Measurements from ENCODE around the gene HYDIN. TPM values are rescaled to one million over a fixed set of nuclear protein-coding genes. Genes with fewer than 3 reads are reported as not detected.
"Not testable (repeated sequence)": the region's sequence is repeated elsewhere in the genome, so short reads cannot be mapped to it uniquely, and the experiment has no call there.

The HYDIN gene
- total RNA-seq, 1 donor from 2014 or later: 7.5 TPM

DNA sequence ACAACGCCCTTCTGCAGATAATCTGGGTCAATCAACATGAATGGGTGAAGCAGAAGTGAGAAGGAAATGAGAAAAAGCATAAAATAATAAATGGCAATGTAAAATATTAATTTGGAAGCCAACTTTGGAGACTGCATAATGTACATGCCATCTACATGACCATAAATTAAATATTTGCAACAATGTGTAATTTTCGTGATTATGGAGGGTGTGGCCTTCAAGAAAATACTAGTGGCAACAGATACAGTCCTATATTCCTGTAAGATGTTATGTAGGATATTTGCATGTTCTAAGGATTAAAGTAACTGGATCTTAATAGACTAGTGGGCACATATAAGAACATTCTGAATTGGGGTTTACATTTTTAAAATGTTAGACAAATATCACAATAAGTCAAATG, 78.9 kb downstream of the HYDIN start:
- H3K4me1 Mint-ChIP-seq; H3K27me3 Mint-ChIP-seq (ENCODE audit: low read depth); DNase-seq (ENCODE audit: low read depth, low spot score); H3K4me3 Mint-ChIP-seq; H3K36me3 Mint-ChIP-seq (ENCODE audit: low read depth); H3K9me3 Mint-ChIP-seq; H3K27ac Mint-ChIP-seq (ENCODE audit: unreplicated experiment): not testable (repeated sequence)

DNA sequence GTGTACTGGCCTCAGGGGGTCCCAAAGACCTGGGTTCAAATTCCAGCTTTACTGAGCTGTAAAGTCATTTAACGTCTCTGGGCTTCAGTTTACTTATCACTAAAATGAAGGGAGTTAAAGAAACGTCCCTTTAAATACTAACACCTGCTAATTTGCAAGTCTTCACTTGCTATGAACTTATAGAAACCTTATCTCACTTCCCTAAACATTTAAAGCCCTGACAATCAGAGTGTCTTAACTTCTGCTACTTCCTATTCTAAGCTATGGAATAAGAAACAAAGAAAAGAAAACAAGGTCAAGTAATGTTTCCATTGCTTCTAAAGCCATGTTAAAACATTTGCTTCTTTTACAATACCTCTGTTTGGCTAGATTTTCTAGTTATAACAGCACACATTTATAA, 87.3 kb downstream of the HYDIN start:
- not testable (repeated sequence) for H3K27me3 Mint-ChIP-seq (ENCODE audit: low read depth); H3K36me3 Mint-ChIP-seq (ENCODE audit: low read depth); H3K4me1 Mint-ChIP-seq; H3K4me3 Mint-ChIP-seq; H3K9me3 Mint-ChIP-seq; H3K27ac Mint-ChIP-seq (ENCODE audit: unreplicated experiment); DNase-seq (ENCODE audit: low read depth, low spot score)

DNA sequence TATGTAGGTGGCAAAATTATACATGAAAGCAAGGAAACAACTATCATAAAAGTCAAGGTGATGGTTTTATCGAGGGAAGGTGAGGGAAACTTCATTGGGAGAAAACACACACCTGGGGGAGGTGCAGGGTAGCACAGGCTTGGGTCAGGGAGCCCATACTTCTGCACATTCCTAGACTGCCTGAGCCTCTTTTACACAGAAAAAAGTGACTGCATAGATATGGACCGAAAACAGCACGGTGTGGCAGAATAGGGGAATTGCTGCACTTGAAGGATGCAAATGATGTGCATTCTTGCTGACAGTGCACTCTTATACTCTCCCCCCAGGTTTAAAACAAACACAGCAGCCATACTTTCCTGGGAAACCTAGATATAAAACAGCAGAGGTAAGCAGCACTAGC, 120.0 kb downstream of the HYDIN start:
- H3K4me1 Mint-ChIP-seq; DNase-seq (ENCODE audit: low read depth, low spot score); H3K27ac Mint-ChIP-seq (ENCODE audit: unreplicated experiment); H3K4me3 Mint-ChIP-seq; H3K9me3 Mint-ChIP-seq; H3K27me3 Mint-ChIP-seq (ENCODE audit: low read depth); H3K36me3 Mint-ChIP-seq (ENCODE audit: low read depth): not testable (repeated sequence)

DNA sequence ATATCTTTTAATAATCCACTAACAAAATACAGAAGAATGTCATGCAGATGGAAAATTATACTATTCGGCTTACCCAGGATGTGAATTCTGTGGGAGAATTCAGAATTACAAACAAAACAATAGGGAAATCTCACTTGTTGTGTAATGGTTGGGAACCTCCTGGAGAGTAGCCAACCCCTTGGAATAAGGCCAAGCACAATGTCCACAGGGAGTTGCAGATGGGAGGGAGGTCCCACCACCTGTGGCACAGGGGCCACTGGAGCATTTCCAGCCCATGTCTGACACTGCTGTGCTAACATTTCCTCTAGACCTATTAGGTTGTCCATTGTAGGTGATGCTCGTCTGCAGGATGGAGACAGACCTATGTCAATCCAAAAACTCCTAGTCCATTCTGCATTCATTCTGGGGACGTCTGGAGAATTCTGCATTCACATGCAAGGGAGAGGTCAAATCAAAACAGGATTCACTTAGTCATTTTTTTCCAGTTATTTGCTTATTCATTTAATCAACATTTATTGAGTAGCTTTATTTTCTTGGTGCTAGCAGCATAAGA, 120.8 kb downstream of the HYDIN start:
- H3K27ac Mint-ChIP-seq (ENCODE audit: unreplicated experiment); DNase-seq (ENCODE audit: low read depth, low spot score); H3K9me3 Mint-ChIP-seq; H3K27me3 Mint-ChIP-seq (ENCODE audit: low read depth); H3K36me3 Mint-ChIP-seq (ENCODE audit: low read depth); H3K4me3 Mint-ChIP-seq; H3K4me1 Mint-ChIP-seq: not testable (repeated sequence)

DNA sequence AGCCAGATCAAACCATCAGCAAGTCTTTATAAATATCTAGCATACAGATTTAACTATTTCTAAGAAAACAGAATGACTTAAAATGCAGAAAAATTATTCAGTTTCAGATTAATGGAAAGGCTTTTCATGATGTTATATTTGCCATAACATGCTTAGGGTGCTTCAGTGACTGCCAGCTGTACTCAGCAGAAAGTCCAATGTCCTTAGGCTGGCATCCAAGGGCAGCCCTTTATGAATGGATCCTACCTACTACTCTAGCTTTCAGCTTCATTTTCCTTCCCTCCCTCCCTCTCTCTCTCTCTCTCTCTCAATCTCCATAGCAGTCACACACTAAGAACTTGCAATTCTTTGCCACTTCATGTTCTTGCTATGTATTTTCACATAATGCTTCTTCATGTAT, 124.6 kb downstream of the HYDIN start:
- not testable (repeated sequence) for H3K27me3 Mint-ChIP-seq (ENCODE audit: low read depth); H3K36me3 Mint-ChIP-seq (ENCODE audit: low read depth); H3K4me1 Mint-ChIP-seq; H3K9me3 Mint-ChIP-seq; H3K4me3 Mint-ChIP-seq; H3K27ac Mint-ChIP-seq (ENCODE audit: unreplicated experiment); DNase-seq (ENCODE audit: low read depth, low spot score)

DNA sequence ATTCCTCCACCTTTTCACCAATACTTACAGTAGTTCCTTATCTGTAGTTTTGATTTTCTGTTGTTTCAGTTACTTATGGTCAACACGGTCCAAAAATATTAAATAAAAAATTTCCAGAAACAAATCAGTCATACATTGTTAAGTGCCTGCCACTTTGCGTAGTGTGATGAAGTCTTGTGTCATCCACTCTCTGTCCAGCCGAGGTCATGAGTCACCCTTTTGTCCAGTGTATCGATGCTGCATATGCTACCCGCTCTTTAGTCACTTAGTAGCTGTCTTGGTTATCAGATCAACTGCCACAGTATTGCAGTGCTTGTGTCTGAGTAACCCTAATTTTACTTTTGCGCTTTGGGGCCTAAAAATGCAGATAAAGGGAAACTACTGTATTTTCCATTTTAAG, 146.9 kb downstream of the HYDIN start:
- H3K4me1 Mint-ChIP-seq: not testable (repeated sequence)

DNA sequence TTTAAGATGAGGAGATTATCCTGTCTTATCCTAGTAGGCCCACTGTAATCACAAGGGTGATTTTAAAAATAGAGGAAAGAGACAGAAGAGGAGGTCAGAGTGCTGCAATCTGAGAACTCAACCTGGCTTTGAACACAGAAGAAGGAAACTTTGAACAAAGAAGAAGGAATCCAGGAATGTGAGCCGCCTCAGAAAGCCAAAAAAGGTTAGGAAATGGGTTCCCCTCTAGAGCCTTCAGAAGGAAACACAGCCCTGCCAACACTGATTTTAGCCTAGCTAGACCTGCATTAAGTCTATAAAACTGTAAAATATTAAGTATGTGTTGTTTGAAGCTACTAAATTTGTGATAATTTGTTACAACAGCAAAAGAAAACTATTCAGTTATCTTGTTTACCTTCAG, 149.7 kb downstream of the HYDIN start:
- H3K36me3 Mint-ChIP-seq (ENCODE audit: low read depth); H3K27me3 Mint-ChIP-seq (ENCODE audit: low read depth); DNase-seq (ENCODE audit: low read depth, low spot score); H3K4me1 Mint-ChIP-seq; H3K27ac Mint-ChIP-seq (ENCODE audit: unreplicated experiment); H3K9me3 Mint-ChIP-seq; H3K4me3 Mint-ChIP-seq: not testable (repeated sequence)

More for the DNA sequence above, 146.9 kb downstream of the HYDIN start:
- DNase-seq (ENCODE audit: low read depth, low spot score); H3K27ac Mint-ChIP-seq (ENCODE audit: unreplicated experiment); H3K9me3 Mint-ChIP-seq; H3K27me3 Mint-ChIP-seq (ENCODE audit: low read depth); H3K4me3 Mint-ChIP-seq; H3K36me3 Mint-ChIP-seq (ENCODE audit: low read depth): not testable (repeated sequence)

DNA sequence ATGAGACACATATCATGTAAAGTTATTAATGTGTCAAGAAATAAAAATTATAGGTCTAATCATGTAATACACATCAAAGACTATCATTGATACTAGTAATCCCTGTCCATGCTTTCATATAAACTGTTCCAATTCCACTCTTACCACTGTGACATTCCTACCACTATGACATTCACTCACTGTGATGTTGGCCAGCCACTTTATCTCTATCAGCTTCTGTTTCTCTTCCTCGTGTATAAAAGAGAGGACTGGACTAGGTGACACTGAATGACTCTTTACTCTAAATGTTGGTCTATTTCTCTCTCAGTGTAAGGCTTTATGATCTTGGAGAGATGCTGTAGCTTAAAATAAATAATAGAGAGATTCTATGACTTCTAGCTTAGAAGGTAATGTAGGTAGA, 150.3 kb downstream of the HYDIN start:
- H3K27ac Mint-ChIP-seq (ENCODE audit: unreplicated experiment); H3K27me3 Mint-ChIP-seq (ENCODE audit: low read depth); H3K4me1 Mint-ChIP-seq; H3K36me3 Mint-ChIP-seq (ENCODE audit: low read depth); DNase-seq (ENCODE audit: low read depth, low spot score); H3K9me3 Mint-ChIP-seq; H3K4me3 Mint-ChIP-seq: not testable (repeated sequence)

DNA sequence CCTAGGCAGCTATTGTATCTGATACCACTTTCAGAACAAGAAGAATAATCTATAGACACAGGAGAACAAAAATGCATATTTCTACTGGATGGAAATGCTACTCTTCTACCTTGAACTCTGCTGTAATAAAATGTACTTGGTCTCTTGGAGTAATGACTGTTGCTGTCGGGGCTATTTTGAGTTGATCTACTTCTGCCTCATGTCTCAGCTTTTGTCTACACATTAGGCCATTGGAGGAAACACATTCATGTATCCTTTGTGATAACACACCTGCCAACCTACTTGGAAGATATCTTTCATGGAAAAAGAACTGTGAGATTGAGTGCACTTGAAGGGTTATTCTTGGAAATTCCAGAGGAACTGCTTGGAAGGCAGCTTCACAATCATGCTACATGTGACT, 159.9 kb downstream of the HYDIN start:
- H3K9me3 Mint-ChIP-seq; H3K27me3 Mint-ChIP-seq (ENCODE audit: low read depth); H3K4me3 Mint-ChIP-seq; H3K27ac Mint-ChIP-seq (ENCODE audit: unreplicated experiment); H3K4me1 Mint-ChIP-seq; H3K36me3 Mint-ChIP-seq (ENCODE audit: low read depth); DNase-seq (ENCODE audit: low read depth, low spot score): not testable (repeated sequence)

DNA sequence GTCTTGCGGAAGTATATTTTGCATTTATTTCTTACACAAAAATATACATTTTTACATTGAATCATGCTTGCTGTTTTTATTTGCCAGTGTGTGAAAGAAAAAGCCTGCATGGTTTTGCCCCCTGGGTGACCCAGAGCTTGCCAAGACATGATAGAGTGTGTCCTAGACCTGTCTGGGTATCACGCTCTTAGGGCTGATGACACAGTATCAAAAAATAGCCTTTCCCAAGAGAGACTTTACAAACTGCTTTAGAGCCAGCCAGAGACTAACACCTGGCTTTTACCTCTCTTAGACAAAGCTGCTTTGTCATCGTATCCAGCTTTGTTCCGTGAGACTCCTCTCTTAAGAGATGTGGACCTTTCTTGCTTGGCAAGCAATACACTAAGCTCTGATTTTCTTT, 160.7 kb downstream of the HYDIN start:
- H3K27ac Mint-ChIP-seq (ENCODE audit: unreplicated experiment): not testable (repeated sequence)

DNA sequence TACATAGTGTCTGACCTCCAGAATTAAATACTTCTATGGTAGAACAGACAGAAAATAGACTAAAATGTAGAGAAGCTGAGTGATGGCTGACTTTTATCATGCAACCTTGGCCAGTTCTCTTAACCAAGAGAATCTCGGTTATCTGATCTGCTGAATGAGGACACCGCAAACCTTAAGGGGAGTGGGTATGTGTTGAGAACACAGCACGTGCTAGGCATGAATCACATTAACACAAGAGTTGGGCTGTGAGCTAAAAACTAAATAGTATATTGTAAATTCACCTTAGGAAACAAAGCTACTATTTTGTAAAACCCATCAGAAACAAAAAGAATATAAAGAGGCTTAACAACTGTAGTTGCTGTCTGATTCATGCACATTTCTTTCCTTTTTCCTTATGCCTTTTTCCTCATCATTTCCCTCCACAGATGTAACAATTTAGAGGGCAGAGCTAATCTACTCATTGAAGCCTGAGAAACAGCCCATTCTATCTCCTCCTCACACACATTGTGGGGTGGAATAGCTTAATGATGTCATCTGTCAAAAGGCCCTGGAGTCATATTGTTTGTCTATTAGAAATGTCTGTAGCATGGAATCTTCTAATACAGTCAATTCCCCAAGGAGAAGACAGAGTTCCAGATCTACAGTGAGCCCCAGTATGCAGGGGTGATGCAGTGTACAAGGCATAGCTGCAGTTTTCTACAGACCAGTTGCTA, 176.5 kb downstream of the HYDIN start:
- DNase-seq (ENCODE audit: low read depth, low spot score); H3K9me3 Mint-ChIP-seq; H3K36me3 Mint-ChIP-seq (ENCODE audit: low read depth); H3K27ac Mint-ChIP-seq (ENCODE audit: unreplicated experiment); H3K4me1 Mint-ChIP-seq; H3K4me3 Mint-ChIP-seq; H3K27me3 Mint-ChIP-seq (ENCODE audit: low read depth): not testable (repeated sequence)

More for the DNA sequence above, 160.7 kb downstream of the HYDIN start:
- H3K4me3 Mint-ChIP-seq; H3K4me1 Mint-ChIP-seq; H3K36me3 Mint-ChIP-seq (ENCODE audit: low read depth); H3K9me3 Mint-ChIP-seq; DNase-seq (ENCODE audit: low read depth, low spot score); H3K27me3 Mint-ChIP-seq (ENCODE audit: low read depth): not testable (repeated sequence)

DNA sequence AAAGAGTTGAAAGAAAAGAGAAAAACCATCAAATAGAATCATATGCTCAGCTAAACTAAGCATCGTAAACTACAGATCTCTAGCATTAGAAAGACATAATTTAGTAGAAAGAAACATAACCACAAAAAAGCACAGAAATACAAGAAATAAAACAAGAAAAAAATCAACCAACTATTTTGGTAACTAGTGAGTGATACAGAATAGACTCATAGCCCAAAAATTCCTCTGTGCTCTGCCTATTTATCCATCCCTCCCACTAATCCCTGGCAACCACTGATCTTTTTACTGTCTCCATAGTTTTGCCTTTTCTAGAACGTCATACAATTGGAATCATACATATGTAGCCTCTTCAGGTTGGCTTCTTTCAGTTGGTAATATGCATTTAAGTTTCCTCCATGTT, 180.2 kb downstream of the HYDIN start:
- not testable (repeated sequence) for H3K27ac Mint-ChIP-seq (ENCODE audit: unreplicated experiment); H3K9me3 Mint-ChIP-seq; H3K36me3 Mint-ChIP-seq (ENCODE audit: low read depth); H3K4me3 Mint-ChIP-seq; DNase-seq (ENCODE audit: low read depth, low spot score); H3K27me3 Mint-ChIP-seq (ENCODE audit: low read depth); H3K4me1 Mint-ChIP-seq

DNA sequence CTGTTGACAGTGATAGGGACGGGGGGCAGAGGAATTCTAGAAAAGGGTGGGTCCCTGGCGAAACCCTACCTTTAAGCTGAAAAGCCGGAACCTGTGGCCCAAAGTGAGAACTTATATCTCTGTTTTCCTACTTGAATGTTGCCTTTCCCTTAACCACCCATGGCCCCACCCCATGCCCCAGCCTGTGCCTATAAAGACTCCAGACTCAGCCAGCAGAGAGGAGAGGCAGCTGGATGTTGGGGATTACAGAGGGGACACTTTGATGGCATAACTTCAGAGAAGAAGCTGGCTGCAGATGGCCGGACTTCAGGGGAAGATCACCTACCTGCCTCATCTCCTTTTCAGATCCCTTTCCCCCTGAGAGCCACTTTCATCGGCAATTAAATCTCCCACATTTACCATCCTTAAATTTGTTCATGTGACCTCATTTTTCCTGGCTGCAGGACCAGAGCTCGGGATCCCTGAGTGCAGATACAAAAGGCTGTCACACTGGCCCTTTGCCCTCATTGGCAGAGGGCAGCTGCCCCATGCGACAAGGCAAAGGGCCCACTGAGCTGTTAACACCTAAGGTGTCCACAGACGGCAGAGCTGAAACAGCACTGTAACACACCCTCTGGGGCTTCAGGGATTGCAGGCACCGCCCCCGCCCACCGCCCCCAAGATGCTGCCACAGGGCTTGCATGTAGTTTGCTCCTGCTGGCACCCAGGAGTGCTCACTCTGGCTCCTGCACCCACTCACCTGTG, 191.0 kb downstream of the HYDIN start:
- not testable (repeated sequence) for H3K27me3 Mint-ChIP-seq (ENCODE audit: low read depth); DNase-seq (ENCODE audit: low read depth, low spot score); H3K27ac Mint-ChIP-seq (ENCODE audit: unreplicated experiment); H3K4me3 Mint-ChIP-seq; H3K4me1 Mint-ChIP-seq; H3K36me3 Mint-ChIP-seq (ENCODE audit: low read depth); H3K9me3 Mint-ChIP-seq

DNA sequence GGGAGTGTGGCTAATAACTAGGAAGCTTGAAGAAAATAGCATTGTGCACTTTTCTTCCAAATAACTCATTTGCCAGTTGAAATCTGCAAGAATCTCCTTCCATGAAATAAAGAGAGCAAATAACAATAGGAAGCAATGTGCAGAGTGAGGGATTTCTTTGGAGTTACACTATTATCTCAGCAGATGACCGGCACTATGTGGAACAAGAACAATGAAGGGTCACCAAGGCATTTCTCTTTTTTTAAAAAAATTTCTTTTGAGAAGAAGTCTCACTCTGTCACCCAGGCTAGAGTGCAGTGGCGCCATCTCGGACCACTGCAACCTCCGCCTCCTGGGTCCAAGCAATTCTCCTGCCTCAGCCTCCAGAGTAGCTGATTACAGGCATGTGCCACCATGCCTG, 192.1 kb downstream of the HYDIN start:
- H3K36me3 Mint-ChIP-seq (ENCODE audit: low read depth); H3K4me3 Mint-ChIP-seq; H3K27me3 Mint-ChIP-seq (ENCODE audit: low read depth); H3K9me3 Mint-ChIP-seq; H3K4me1 Mint-ChIP-seq; H3K27ac Mint-ChIP-seq (ENCODE audit: unreplicated experiment); DNase-seq (ENCODE audit: low read depth, low spot score): not testable (repeated sequence)

All from neural crest cell (in vitro differentiated cells).